H1 (cell line): ENCODE results near the gene TNP2. TPM values are rescaled to one million over a fixed set of nuclear protein-coding genes. Genes with fewer than 3 reads are reported as not detected.

Source experiments
- BACH1 ChIP-seq: IDR thresholded peaks from 2 replicates; pipeline ENCODE4 v1.6.1; 2012; ENCODE audit warnings: low read length, improper control_type of control experiment
- BRCA1 ChIP-seq: IDR thresholded peaks from 2 replicates; pipeline ENCODE4 v1.6.1; 2012; ENCODE audit warnings: low read depth, low read length, improper control_type of control experiment
- CBX8 ChIP-seq: fragments of 300-800, 300-1000 bp; sonication (generic); IDR thresholded peaks from 2 replicates; pipeline ENCODE4 v1.7.1; 2016; ENCODE audit warnings: low read depth, low read length, borderline replicate concordance
- CREB1 ChIP-seq: IDR thresholded peaks from 2 replicates; pipeline ENCODE4 v1.6.1; 2012; ENCODE audit warnings: inconsistent platforms
- CTBP2 ChIP-seq: IDR thresholded peaks from 2 replicates; pipeline ENCODE4 v1.7.0; 2011; ENCODE audit warnings: borderline replicate concordance, mild to moderate bottlenecking, moderate library complexity, mixed read lengths, low read length; ENCODE audit not compliant: insufficient read depth, insufficient read length
- EGR1 ChIP-seq: IDR thresholded peaks from 2 replicates; pipeline ENCODE4 v1.6.1; 2011; ENCODE audit warnings: low read depth, low read length, borderline replicate concordance
- GABPA ChIP-seq: IDR thresholded peaks from 2 replicates; pipeline ENCODE4 v1.6.1; 2011; ENCODE audit warnings: mild to moderate bottlenecking, low read length, moderate library complexity, borderline replicate concordance; ENCODE audit not compliant: insufficient read depth
- JUN ChIP-seq: IDR thresholded peaks from 2 replicates; pipeline ENCODE4 v1.6.1; 2011; ENCODE audit warnings: low read depth, mild to moderate bottlenecking, improper control_type of control experiment, low read length
- KDM5A ChIP-seq: fragments of 200-600 bp; IDR thresholded peaks from 2 replicates; pipeline ENCODE4 v1.7.1; 2012; ENCODE audit warnings: mild to moderate bottlenecking, low read length, inconsistent platforms, mixed read lengths
- NRF1 ChIP-seq: IDR thresholded peaks from 2 replicates; pipeline ENCODE4 v1.6.1; 2011; ENCODE audit warnings: mild to moderate bottlenecking, low read depth, low read length, improper control_type of control experiment
- POLR2A ChIP-seq, 2 experiments: IDR thresholded peaks; 1 replicate in 1 of 2; 2 replicates in 1 of 2; pipeline ENCODE4 v1.6.1; 2011; ENCODE audit warnings: low read depth in 2 of 2, low read length in 2 of 2, mild to moderate bottlenecking in 2 of 2; ENCODE audit errors: control extremely low read depth in 1 of 2
- POLR2AphosphoS5 ChIP-seq: IDR thresholded peaks from 2 replicates; pipeline ENCODE4 v1.6.1; 2011; ENCODE audit warnings: low read depth, low read length
- SIN3A ChIP-seq, 2 experiments: IDR thresholded peaks in 1 of 2; conservative IDR thresholded peaks in 1 of 2; 2 replicates each; pipeline ENCODE4 v1.6.1; 2011 to 2012; ENCODE audit warnings: low read length in 2 of 2, improper control_type of control experiment in 1 of 2, low read depth in 1 of 2, mild to moderate bottlenecking in 1 of 2
- SP1 ChIP-seq: IDR thresholded peaks from 2 replicates; pipeline ENCODE4 v1.6.1; 2011; ENCODE audit warnings: low read depth, low read length
- TAF7 ChIP-seq: optimal IDR thresholded peaks from 2 replicates; pipeline ENCODE3; 2011; ENCODE audit warnings: low read depth, mild to moderate bottlenecking, inconsistent platforms, low read length, moderate library complexity, borderline replicate concordance
- TEAD4 ChIP-seq: IDR thresholded peaks from 2 replicates; pipeline ENCODE4 v1.6.1; 2012; ENCODE audit warnings: low read depth, low read length, inconsistent platforms, mixed read lengths
- polyA plus RNA-seq, 7 experiments: library from polyadenylated mRNA; depleted of rRNA in 3 of 7; stranded (reverse) in 5 of 7; unstranded in 2 of 7; fragments of >200 nt in 5 of 7; fragments of 200-250 nt in 2 of 7; gene quantifications; 1 replicate in 5 of 7; 2 replicates in 1 of 7; 4 replicates in 1 of 7; pipeline versions ENCODE4 v1.2.1 to v1.2.3, GENCODE V29; 2011 to 2013; ENCODE audit warnings: missing spikeins in 2 of 7, mixed read lengths in 2 of 7
- total RNA-seq: library from RNA; stranded (reverse); fragmentation: NEBNext Ultra II Directional; extraction: Animal tissue kit (Norgen Biotek cat#: 25700); gene quantifications from 2 replicates; pipeline ENCODE4 v1.2.1, GENCODE V29; 2021
- TF ChIP-seq, protein P1 (sequence below): IDR thresholded peaks from 2 replicates; pipeline ENCODE4 v1.6.1; 2012; ENCODE audit warnings: inconsistent platforms

Gene TNP2
- total and polyA plus RNA-seq, 2 of the 8 experiments (the other 6 are each of a cell fraction or from before 2014, with no cell fraction given) = not detected

DNA sequence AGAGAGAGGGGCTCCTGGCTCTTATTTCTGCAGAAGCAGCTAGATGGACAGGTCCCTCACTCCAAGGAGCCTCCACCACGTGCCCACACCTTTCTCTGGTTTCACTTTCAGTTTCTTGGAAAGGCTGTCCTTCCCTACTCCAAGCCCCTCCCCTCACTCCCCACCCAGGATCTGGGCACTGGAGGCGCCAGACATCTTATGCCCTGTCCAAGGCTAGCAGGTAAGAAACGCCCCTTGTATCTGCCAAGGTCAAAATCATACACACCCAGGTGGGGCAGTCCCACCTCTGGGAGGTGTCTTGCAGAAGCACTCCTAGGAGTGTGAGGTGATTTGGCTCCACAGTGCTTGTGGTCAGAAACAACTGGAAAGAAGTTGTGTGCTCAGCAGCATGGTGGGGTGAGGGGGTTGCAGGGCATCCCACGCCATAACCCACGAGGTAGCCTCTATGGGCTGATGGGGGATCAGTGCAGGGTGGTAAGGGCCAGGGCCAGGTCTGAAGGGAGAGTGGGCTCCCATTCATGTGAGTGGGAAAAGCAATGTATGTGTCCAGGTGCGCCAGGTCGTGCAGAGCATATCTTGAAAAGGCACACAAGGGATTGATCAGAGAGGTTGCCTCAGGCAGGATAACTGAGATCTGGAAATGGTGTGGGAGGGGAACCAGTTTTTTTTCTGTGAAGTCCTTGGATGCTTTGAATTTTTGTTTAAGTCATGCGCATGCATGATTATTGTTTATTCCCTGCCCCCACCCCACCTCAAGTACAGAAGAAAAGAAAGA lies 43.8 kb upstream of the TNP2 start (continued):
- TF ChIP-seq TAF7 (no peak), CREB1 (no peak), BACH1 (no peak), NRF1 (no peak), CBX8 (no peak), CTBP2 (no peak), BRCA1 (no peak), KDM5A (no peak), POLR2A (IDR thresholded peaks at IDR 0.05; ENCODE audit: control extremely low read depth in 1 of 2, low read depth in 2 of 2, low read length in 2 of 2) (no peak), SP1 (peak; percentile 60; the same call in 1 of the 2 replicates), POLR2AphosphoS5 (no peak), GABPA (no peak), EGR1 (no peak), TEAD4 (0 out of 2 replicates have a peak, but pooled peaks have one; percentile 21), SIN3A (conservative IDR thresholded peaks at IDR 0.05 in 1 of 2, IDR thresholded peaks at IDR 0.05 in 1 of 2; ENCODE audit: low read depth in 1 of 2, low read length in 2 of 2) (no peak; a peak in 1 of 4 replicates), JUN (no peak)
- TF ChIP-seq, protein P1, sequence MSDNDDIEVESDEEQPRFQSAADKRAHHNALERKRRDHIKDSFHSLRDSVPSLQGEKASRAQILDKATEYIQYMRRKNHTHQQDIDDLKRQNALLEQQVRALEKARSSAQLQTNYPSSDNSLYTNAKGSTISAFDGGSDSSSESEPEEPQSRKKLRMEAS = peak; percentile 66
